A673 (cell line): ENCODE measurements around the gene TMEM273.

Experiments
- CTCF ChIP-seq: fragments of 300-800, 200-600 bp; sonication (generic); conservative IDR thresholded peaks from 2 replicates; pipeline ENCODE4 v1.5.1; 2017; ENCODE audit warnings: low read depth, mild to moderate bottlenecking, antibody characterized with exemption, low read length, moderate library complexity, mixed read lengths
- EZH2 ChIP-seq: fragments of 200-600 bp; sonication (generic); IDR thresholded peaks from 2 replicates; pipeline ENCODE4 v1.6.1; 2017; ENCODE audit warnings: borderline replicate concordance, low read depth, mild to moderate bottlenecking, mixed read lengths, antibody characterized with exemption, low read length; ENCODE audit not compliant: poor library complexity, severe bottlenecking

- TF ChIP-seq CTCF (no peak), EZH2 (no peak)
Observed at GRCh38 chr10:49123981-49124950, 63.9 kb downstream of the TMEM273 start.
